ENCODE measurements around the gene PPM1G.

PPM1G gene

DNA sequence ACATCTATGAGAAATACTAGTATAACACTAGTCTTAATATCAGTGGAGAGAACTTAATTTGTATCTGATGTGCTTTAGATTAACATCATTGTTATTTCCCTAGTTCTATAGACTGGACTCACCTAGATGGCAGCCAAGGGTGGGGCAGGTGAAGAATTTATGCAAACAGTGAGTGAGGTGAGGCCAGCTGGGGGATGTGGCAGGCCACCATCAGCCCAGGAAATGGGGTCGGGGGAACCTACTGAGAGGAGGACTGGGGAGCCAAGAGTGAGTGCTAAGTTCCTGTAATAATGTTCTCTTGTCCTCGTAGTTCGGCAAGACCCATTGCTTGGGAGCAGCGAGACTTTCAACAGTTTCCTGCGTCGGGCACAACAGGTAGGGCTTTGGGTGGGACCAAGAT is 36.5 kb downstream of the PPM1G start:
- no peak for DNase-seq (ENCODE audit: low read depth)
- H3K4me3 ChIP-seq (ENCODE audit: low read depth, low read length), result no peak overlapping the region
- TF ChIP-seq, protein P1, sequence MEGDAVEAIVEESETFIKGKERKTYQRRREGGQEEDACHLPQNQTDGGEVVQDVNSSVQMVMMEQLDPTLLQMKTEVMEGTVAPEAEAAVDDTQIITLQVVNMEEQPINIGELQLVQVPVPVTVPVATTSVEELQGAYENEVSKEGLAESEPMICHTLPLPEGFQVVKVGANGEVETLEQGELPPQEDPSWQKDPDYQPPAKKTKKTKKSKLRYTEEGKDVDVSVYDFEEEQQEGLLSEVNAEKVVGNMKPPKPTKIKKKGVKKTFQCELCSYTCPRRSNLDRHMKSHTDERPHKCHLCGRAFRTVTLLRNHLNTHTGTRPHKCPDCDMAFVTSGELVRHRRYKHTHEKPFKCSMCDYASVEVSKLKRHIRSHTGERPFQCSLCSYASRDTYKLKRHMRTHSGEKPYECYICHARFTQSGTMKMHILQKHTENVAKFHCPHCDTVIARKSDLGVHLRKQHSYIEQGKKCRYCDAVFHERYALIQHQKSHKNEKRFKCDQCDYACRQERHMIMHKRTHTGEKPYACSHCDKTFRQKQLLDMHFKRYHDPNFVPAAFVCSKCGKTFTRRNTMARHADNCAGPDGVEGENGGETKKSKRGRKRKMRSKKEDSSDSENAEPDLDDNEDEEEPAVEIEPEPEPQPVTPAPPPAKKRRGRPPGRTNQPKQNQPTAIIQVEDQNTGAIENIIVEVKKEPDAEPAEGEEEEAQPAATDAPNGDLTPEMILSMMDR (conservative IDR thresholded peaks at IDR 0.05; ENCODE audit: low read depth, low read length), result no peak

DNA sequence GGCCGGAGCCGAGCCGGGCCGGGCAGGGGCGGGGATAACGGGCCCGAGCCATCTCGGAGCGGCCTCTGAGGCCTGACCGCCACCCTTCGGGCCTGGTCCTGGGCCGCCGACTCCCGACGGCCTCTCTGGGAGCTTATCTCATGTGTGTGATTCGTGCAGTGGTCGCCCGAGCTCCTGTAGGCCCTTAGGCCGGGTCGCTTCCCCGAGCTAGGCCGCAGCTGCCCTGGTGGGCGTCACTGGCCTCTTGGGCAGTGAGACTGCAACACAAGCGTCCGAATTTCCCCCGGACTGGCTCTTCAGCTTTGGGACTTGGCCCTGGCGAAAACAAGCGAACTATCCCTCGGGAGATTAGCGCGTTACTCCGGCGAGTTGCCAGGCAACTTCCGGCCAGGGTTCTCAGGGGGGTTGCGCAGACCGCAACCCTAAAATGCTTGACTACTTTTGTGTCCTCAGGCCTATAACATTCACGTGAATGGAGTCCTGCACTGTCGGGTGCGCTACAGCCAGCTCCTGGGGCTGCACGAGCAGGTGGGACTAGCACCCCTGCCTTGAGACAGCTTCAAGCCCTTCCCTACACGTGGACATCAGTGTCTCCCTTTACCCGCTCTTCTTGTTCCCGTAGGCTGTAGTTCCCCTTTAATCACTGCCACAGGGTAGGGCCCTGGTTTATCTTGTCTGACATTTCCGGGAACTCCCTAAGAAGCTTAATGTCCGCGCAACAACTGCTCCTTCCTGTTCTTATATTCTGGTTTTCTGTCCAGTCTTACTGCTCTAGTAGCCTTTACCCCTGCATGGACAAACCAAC is 38.4 kb downstream of the PPM1G start:
- peak overlapping the region; percentile 99 for H3K4me3 ChIP-seq (ENCODE audit: low read depth, low read length)
- DNase-seq (ENCODE audit: low read depth), result peak; percentile 71
- TF ChIP-seq, protein P1 (conservative IDR thresholded peaks at IDR 0.05; ENCODE audit: low read depth, low read length), result no peak

DNA sequence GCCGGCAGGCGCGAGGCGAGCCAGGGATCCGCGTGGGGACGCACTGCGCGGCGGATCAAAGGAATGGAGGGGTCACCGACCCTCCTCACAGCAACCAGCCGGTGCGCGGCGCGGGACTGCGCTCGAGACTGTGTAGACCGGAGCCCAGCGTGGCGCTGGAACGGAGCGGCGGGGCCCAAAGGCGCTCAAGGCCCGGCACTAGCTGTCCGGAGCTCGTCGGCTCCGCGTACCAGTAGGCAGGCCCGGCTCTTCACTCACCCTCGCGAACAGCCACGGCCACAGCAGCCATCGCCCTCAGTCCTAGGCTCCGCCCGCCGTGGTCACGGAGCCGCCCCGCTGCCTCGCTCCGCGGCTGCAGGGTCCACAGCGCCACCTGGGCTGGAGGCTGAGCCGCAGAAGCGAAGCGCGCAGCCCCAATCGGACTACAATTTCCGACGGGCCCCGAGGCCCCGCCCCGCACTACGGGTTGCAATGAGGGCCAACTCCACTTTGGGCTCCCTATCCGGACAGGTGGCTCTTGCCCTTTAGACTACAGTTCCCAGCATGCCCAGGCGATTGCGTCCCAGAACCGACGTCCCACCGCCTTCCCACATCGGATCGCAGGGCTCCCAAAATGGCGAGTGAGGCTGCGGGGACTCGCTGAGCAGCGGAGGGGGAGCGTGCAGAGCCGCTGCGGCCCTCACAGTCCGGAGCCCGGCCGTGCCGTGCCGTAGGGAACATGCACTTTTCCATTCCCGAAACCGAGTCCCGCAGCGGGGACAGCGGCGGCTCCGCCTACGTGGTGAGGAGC is 39.2 kb downstream of the PPM1G start, which contains the start of the genes EIF2B4 and SNX17:
Gene EIF2B4 (minus strand): TSS at position 313 of the 790 bp plus-strand sequence. CDS start 24 bp downstream, at position 289.
Gene SNX17 (plus strand): TSS at position 591 of the 790 bp plus-strand sequence. CDS start 128 bp downstream, at position 719.
- TF ChIP-seq, protein P1 (conservative IDR thresholded peaks at IDR 0.05; ENCODE audit: low read depth, low read length), result peak; percentile 71
- H3K4me3 ChIP-seq (ENCODE audit: low read depth, low read length), result peak within 1 kb of the TSS; percentile 99
- DNase-seq (ENCODE audit: low read depth), result peak; percentile 100

DNA sequence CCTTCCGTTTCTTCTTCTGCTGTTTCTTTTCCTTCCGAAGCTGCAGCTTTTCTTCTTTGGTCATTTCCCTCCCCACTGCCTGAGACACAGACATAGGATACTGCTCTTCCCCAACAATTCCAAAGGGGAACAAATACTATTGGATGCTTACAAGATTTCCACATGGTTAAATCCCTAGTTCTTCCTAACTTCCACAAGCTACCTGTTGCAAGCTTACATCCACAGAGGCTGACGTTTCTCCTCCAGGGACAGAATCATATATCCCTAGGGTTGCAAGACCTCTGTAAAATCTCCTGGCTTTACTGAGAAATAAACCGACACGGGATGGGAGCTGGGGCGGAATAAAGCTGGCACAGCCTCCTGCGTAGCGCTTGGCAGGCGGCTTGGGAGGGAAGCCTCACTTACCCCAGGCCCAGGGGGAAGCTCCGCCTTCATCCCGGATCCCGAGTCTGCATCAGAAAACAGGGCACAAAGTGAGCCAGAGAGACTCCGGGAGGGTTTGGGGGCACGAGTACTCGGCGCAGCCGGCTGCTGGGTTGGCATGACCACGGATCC is 39.8 kb downstream of the PPM1G start:
- peak; percentile 53 for DNase-seq (ENCODE audit: low read depth)
- TF ChIP-seq, protein P1 (conservative IDR thresholded peaks at IDR 0.05; ENCODE audit: low read depth, low read length), result peak; percentile 0

DNA sequence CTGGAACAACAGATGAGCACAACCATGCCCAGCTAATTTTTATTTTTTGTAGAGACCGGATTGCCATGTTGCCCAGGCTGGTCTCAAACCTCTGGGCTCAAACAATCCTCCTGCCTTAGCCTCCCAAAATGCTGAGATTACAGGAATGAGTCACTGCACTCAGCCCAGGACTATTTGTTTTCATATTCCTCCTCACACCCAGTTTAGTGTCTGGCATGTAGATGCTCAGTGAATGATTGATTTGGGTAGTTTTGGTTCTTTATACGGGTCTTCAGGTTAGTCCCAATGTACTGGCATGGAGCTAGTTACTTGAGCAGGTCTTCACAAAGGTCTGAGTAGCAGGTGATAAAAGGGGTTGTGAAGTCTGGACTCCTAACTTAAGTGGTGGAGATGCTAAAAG is 45.5 kb downstream of the PPM1G start:
- H3K4me3 ChIP-seq (ENCODE audit: low read depth, low read length), result no peak overlapping the region
- DNase-seq (ENCODE audit: low read depth), result no peak
- TF ChIP-seq, protein P1 (conservative IDR thresholded peaks at IDR 0.05; ENCODE audit: low read depth, low read length), result no peak

More for the DNA sequence above, 39.8 kb downstream of the PPM1G start:
- peak overlapping the region; percentile 99 for H3K4me3 ChIP-seq (ENCODE audit: low read depth, low read length)

DNA sequence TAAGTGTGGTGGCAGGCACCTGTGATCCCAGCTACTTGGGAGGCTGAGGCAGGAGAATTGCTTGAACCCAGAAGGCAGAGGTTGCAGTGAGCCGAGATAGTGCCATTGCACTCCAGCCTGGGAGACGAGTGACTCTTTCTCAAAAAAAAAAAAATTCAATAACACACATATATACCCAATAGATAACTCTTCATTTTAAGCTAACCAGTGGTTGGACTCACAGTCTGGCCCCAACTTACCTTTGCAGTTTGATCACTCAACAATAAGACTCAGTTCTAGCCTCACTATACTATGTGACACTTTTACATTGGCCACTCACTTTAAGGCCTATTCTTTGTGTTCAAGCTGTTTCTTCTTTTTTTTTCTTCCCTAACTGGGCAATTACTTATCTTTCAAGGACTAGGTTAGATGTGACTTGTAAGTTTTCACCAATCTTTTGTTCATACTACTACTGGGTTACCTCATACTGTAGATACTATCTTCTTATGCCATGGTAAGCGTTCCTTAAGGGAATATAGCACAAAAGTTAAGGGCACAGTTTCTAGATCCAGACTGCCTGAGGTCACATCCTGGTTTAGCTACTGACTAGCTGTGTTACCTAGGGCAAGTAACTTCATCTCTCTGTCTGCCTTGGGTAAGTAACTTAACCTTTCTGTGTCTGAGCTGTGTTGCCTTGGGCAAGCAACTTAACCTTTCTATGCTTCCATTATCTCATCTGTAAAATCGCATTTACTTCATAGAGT is 46.5 kb downstream of the PPM1G start:
- TF ChIP-seq, protein P1 (conservative IDR thresholded peaks at IDR 0.05; ENCODE audit: low read depth, low read length), result no peak
- DNase-seq (ENCODE audit: low read depth), result no peak
- no peak overlapping the region for H3K4me3 ChIP-seq (ENCODE audit: low read depth, low read length)

All from choroid plexus epithelial cell (primary cell).